ENCODE data around the gene TSPAN11. TPM values are rescaled to one million over a fixed set of nuclear protein-coding genes. Genes with fewer than 3 reads are reported as not detected.

The TSPAN11 gene
- total and polyA plus RNA-seq, 10 donors, result 0.26 to 4.1 (median 1.4) TPM

DNA sequence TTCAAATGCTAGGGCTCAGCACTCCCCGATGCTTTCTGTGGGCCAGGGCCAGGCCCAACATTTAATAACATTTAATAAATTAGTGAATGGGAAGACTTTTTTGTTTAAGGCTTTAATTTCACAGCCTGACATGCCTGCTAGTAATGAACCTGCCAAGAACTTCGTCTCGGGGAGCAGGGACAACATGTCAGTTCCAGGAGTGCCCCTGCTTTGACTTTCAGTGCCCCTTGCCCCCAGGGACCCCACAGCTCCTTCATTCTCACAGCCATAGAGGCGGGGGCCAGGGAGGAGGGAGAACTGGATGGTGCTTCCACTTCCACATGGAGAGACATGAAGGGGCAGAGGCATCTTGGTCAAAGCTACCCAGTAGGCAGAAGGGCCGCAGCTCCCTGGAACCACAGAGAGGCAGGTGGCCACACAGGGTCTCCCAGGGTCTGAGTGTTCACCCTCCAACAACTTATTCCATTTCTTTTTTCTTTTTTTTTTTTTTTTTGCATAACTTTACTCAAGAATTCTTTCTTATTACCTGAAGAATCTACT lies 81.2 kb downstream of the TSPAN11 start:
- Histone ChIP-seq H3K27me3 (replicated peaks in 1 of 7) (no peaks in the 10 kb centered on the region), H3K36me3 (no peaks in the 10 kb centered on the region), H3K27ac (peak overlapping the region in 1 of 8 donors; percentile 85), H3K9me3 (no peaks in the 10 kb centered on the region), H3K4me3 (no peak overlapping the region), H3K4me1 (peaks cover 0 to 29% (median 0%) of the 10 kb centered on the region in 6 donors)
- DNase-seq, result peak; percentile 43
- TF ChIP-seq POLR2A (IDR thresholded peaks at IDR 0.05) (no peak), POLR2AphosphoS5 (IDR thresholded peaks at IDR 0.05) (no peak)
- TF ChIP-seq, protein P1, sequence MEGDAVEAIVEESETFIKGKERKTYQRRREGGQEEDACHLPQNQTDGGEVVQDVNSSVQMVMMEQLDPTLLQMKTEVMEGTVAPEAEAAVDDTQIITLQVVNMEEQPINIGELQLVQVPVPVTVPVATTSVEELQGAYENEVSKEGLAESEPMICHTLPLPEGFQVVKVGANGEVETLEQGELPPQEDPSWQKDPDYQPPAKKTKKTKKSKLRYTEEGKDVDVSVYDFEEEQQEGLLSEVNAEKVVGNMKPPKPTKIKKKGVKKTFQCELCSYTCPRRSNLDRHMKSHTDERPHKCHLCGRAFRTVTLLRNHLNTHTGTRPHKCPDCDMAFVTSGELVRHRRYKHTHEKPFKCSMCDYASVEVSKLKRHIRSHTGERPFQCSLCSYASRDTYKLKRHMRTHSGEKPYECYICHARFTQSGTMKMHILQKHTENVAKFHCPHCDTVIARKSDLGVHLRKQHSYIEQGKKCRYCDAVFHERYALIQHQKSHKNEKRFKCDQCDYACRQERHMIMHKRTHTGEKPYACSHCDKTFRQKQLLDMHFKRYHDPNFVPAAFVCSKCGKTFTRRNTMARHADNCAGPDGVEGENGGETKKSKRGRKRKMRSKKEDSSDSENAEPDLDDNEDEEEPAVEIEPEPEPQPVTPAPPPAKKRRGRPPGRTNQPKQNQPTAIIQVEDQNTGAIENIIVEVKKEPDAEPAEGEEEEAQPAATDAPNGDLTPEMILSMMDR (IDR thresholded peaks at IDR 0.05 in 8 of 11, conservative IDR thresholded peaks at IDR 0.05 in 3 of 11), result no peak
- intact Hi-C loops (cut with DNase I; ENCODE audit: low total_unique reads), result no loop called here
- WGBS, 5 donors, result 77 to 94% (median 88%) methylated on average over 5 of the region's 5 CpGs

DNA sequence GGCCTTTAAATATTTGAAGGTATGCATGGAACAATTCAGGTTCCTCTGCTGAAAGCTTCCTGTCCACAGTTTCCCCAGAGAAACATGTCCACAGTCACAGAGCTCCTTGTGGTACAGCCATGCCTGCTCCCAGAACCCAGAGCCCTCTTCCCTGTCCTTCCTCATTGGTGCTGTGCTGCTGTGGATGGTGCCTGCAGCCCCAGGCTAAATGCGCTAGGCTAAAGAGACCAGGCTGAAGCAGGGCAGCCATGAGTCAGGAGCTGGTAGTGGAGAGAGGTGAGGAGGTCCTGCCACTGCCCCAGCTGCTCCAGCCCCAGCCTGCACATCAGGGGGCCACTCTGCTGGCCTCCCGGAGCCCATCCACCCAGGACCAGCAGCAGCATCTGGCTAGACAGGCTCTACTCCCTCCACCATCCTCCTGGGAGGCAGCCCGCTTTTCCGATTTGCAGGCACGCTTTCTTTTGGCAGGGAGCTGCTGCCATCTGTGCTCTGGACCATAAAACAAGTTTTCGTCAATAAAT lies 81.8 kb downstream of the TSPAN11 start:
- Histone ChIP-seq H3K27ac (no peak overlapping the region), H3K9me3 (no peaks in the 10 kb centered on the region), H3K4me3 (no peak overlapping the region), H3K36me3 (no peaks in the 10 kb centered on the region), H3K27me3 (replicated peaks in 1 of 7) (no peaks in the 10 kb centered on the region), H3K4me1 (peaks cover 0 to 29% (median 0%) of the 10 kb centered on the region in 6 donors)
- WGBS, 5 donors, result 90 to 99% (median 93%) methylated on average over 6 of the region's 6 CpGs
- intact Hi-C loops (cut with DNase I; ENCODE audit: low total_unique reads), result no loop called here
- peak; percentile 49 for DNase-seq
- TF ChIP-seq, protein P1 (IDR thresholded peaks at IDR 0.05 in 8 of 11, conservative IDR thresholded peaks at IDR 0.05 in 3 of 11), result no peak
- TF ChIP-seq POLR2AphosphoS5 (IDR thresholded peaks at IDR 0.05), result no peak
- TF ChIP-seq POLR2A (IDR thresholded peaks at IDR 0.05), result no peak

DNA sequence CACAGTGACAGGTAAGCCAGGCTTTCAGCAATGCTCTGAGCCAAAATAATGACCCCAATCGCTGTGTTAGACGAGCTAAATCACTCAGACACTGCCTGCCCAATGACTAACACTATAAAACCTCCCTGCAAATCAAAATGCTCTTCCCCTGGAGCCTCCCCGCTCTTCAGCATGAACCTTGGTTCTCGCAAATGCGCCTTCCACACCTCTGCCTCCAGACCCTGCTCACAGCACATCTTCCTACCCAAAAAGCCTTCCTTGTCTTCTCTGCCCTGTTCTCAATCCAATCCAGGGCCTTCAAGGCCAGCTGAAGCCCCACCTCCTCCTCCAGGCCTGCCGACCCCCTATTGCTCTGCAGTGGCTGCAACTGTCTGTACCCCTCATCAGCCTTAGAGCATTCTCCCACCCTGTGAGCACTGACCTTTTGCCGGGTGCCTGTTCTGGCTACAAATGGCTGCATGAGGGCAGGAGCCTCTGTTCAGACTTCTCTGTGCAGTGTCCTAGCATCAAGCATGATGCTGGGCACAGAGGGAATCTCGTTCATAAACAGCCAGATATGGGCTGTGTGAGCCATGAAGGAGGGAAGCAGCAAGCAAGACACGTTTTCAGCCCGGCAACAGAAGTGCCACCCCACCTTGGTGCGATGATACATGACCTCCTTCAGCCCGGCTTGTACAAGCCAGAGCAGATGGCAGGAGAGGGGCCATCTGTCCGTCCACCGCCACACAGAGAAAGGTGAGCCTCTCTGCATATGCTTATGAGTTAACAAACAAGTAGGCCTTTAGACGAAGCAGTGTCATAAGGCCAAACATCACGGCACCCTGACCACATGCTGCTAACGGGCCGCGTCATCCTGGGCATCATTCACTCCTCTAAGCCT lies 82.7 kb downstream of the TSPAN11 start:
- TF ChIP-seq, protein P1 (IDR thresholded peaks at IDR 0.05 in 8 of 11, conservative IDR thresholded peaks at IDR 0.05 in 3 of 11), result no peak
- TF ChIP-seq POLR2AphosphoS5 (IDR thresholded peaks at IDR 0.05) (no peak), POLR2A (IDR thresholded peaks at IDR 0.05) (no peak)
- Histone ChIP-seq H3K36me3 (no peaks in the 10 kb centered on the region), H3K4me3 (no peak overlapping the region), H3K4me1 (peaks cover 0 to 21% (median 0%) of the 10 kb centered on the region in 6 donors), H3K27ac (no peak overlapping the region), H3K27me3 (replicated peaks in 1 of 7) (no peaks in the 10 kb centered on the region), H3K9me3 (no peaks in the 10 kb centered on the region)
- intact Hi-C loops (cut with DNase I; ENCODE audit: low total_unique reads), result no loop called here
- peak; percentile 47 for DNase-seq
- WGBS, 5 donors, result 81 to 88% (median 86%) methylated on average over 17 to 19 of the region's 19 CpGs

- TF ChIP-seq POLR2A (IDR thresholded peaks at IDR 0.05), result no peak
- no peak for TF ChIP-seq POLR2AphosphoS5 (IDR thresholded peaks at IDR 0.05)
- TF ChIP-seq, protein P1 (IDR thresholded peaks at IDR 0.05 in 8 of 11, conservative IDR thresholded peaks at IDR 0.05 in 3 of 11), result no peak
- peak; percentile 24 for DNase-seq
Measured at GRCh38 chr12:31009976-31010375, 83.4 kb downstream of the TSPAN11 start.

More at GRCh38 chr12:31009976-31010375, 83.4 kb downstream of the TSPAN11 start:
- no peaks in the 10 kb centered on the region for H3K27me3 ChIP-seq (replicated peaks in 1 of 7)
- H3K4me1 ChIP-seq, result peaks cover 0 to 15% (median 0%) of the 10 kb centered on the region in 6 donors
- H3K4me3 ChIP-seq, result no peak overlapping the region
- intact Hi-C loops (cut with DNase I; ENCODE audit: low total_unique reads), result no loop called here
- no peaks in the 10 kb centered on the region for H3K9me3 ChIP-seq
- no peaks in the 10 kb centered on the region for H3K36me3 ChIP-seq
- no peak overlapping the region for H3K27ac ChIP-seq
- WGBS, 5 donors, result 77 to 90% (median 84%) methylated on average over 4 of the region's 4 CpGs

Data from spleen (tissue), 11 donors.